Activated naive CD8-positive, alpha-beta T cell (primary cell): Measurements from ENCODE around the gene NTM.

ENCODE experiments used
- H3K27ac Mint-ChIP-seq: one replicate; pipeline ENCODE4 v1.8.0; 2021; ENCODE audit warnings: mixed read lengths
- H3K27me3 Mint-ChIP-seq: one replicate; pipeline ENCODE4 v1.8.0; 2021; ENCODE audit warnings: mixed read lengths
- H3K36me3 Mint-ChIP-seq: one replicate; pipeline ENCODE4 v1.8.0; 2021; ENCODE audit warnings: mixed read lengths
- H3K4me1 Mint-ChIP-seq: one replicate; pipeline ENCODE4 v1.8.0; 2021; ENCODE audit warnings: low read depth, mixed read lengths
- H3K4me3 Mint-ChIP-seq: one replicate; pipeline ENCODE4 v1.8.0; 2021; ENCODE audit warnings: mild to moderate bottlenecking, mixed read lengths
- H3K9me3 Mint-ChIP-seq: one replicate; pipeline ENCODE4 v1.8.0; 2021; ENCODE audit warnings: low read depth, mixed read lengths

Gene NTM

GRCh38 chr11:131841028-131841427, 470.6 kb downstream of the NTM start:
- no peak overlapping the region for H3K27ac Mint-ChIP-seq
- no peak overlapping the region for H3K4me3 Mint-ChIP-seq
- H3K36me3 Mint-ChIP-seq, result no peaks in the 10 kb centered on the region
- H3K9me3 Mint-ChIP-seq, result no peaks in the 10 kb centered on the region
- no peaks in the 10 kb centered on the region for H3K4me1 Mint-ChIP-seq
- peaks cover 1% of the 10 kb centered on the region for H3K27me3 Mint-ChIP-seq

GRCh38 chr11:131841925-131842635, 471.7 kb downstream of the NTM start:
- Mint-ChIP-seq H3K9me3 (no peaks in the 10 kb centered on the region), H3K4me3 (no peak overlapping the region), H3K36me3 (no peaks in the 10 kb centered on the region)

GRCh38 chr11:131845255-131845654, 474.8 kb downstream of the NTM start:
- no peak overlapping the region for H3K27ac Mint-ChIP-seq
- H3K4me3 Mint-ChIP-seq, result no peak overlapping the region
- H3K36me3 Mint-ChIP-seq, result no peaks in the 10 kb centered on the region
- H3K27me3 Mint-ChIP-seq, result peaks cover 2% of the 10 kb centered on the region
- H3K9me3 Mint-ChIP-seq, result no peaks in the 10 kb centered on the region
- no peaks in the 10 kb centered on the region for H3K4me1 Mint-ChIP-seq

More at GRCh38 chr11:131841925-131842635, 471.7 kb downstream of the NTM start:
- Mint-ChIP-seq H3K27ac (no peak overlapping the region), H3K27me3 (peaks cover 3% of the 10 kb centered on the region), H3K4me1 (no peaks in the 10 kb centered on the region)

GRCh38 chr11:131849485-131849884, 479.1 kb downstream of the NTM start:
- Mint-ChIP-seq H3K27me3 (peaks cover 2% of the 10 kb centered on the region), H3K4me1 (no peaks in the 10 kb centered on the region), H3K9me3 (no peaks in the 10 kb centered on the region), H3K4me3 (no peak overlapping the region), H3K27ac (no peak overlapping the region), H3K36me3 (no peaks in the 10 kb centered on the region)

GRCh38 chr11:131850507-131850906, 480.1 kb downstream of the NTM start:
- Mint-ChIP-seq H3K36me3 (no peaks in the 10 kb centered on the region), H3K9me3 (no peaks in the 10 kb centered on the region), H3K27ac (no peak overlapping the region), H3K4me3 (no peak overlapping the region), H3K27me3 (peaks cover 2% of the 10 kb centered on the region), H3K4me1 (no peaks in the 10 kb centered on the region)

- Mint-ChIP-seq H3K9me3 (no peaks in the 10 kb centered on the region), H3K4me3 (no peak overlapping the region), H3K4me1 (no peaks in the 10 kb centered on the region), H3K27ac (no peak overlapping the region), H3K27me3 (no peaks in the 10 kb centered on the region), H3K36me3 (no peaks in the 10 kb centered on the region)
Observed at GRCh38 chr11:131851964-131852755, 481.7 kb downstream of the NTM start.

- Mint-ChIP-seq H3K27ac (no peak overlapping the region), H3K4me3 (no peak overlapping the region), H3K4me1 (no peaks in the 10 kb centered on the region), H3K9me3 (no peaks in the 10 kb centered on the region), H3K36me3 (no peaks in the 10 kb centered on the region), H3K27me3 (no peaks in the 10 kb centered on the region)
Observed at GRCh38 chr11:131852757-131853156, 482.3 kb downstream of the NTM start.

- no peak overlapping the region for H3K27ac Mint-ChIP-seq
- H3K4me1 Mint-ChIP-seq, result no peaks in the 10 kb centered on the region
- H3K4me3 Mint-ChIP-seq, result no peak overlapping the region
Observed at GRCh38 chr11:131854391-131854790, 484.0 kb downstream of the NTM start.

GRCh38 chr11:131855320-131855719, 484.9 kb downstream of the NTM start:
- Mint-ChIP-seq H3K9me3 (no peaks in the 10 kb centered on the region), H3K4me1 (no peaks in the 10 kb centered on the region), H3K36me3 (no peaks in the 10 kb centered on the region), H3K4me3 (no peak overlapping the region), H3K27ac (no peak overlapping the region), H3K27me3 (no peaks in the 10 kb centered on the region)

More at GRCh38 chr11:131854391-131854790, 484.0 kb downstream of the NTM start:
- Mint-ChIP-seq H3K36me3 (no peaks in the 10 kb centered on the region), H3K27me3 (no peaks in the 10 kb centered on the region), H3K9me3 (no peaks in the 10 kb centered on the region)

- no peak overlapping the region for H3K27ac Mint-ChIP-seq
Observed at GRCh38 chr11:131857246-131857645, 486.8 kb downstream of the NTM start.

GRCh38 chr11:131858505-131858904, 488.1 kb downstream of the NTM start:
- no peaks in the 10 kb centered on the region for H3K27me3 Mint-ChIP-seq
- H3K4me1 Mint-ChIP-seq, result no peaks in the 10 kb centered on the region
- no peaks in the 10 kb centered on the region for H3K9me3 Mint-ChIP-seq
- no peak overlapping the region for H3K4me3 Mint-ChIP-seq
- H3K36me3 Mint-ChIP-seq, result no peaks in the 10 kb centered on the region
- no peak overlapping the region for H3K27ac Mint-ChIP-seq

More at GRCh38 chr11:131857246-131857645, 486.8 kb downstream of the NTM start:
- no peaks in the 10 kb centered on the region for H3K27me3 Mint-ChIP-seq
- no peaks in the 10 kb centered on the region for H3K4me1 Mint-ChIP-seq
- no peaks in the 10 kb centered on the region for H3K36me3 Mint-ChIP-seq
- H3K4me3 Mint-ChIP-seq, result no peak overlapping the region
- no peaks in the 10 kb centered on the region for H3K9me3 Mint-ChIP-seq

GRCh38 chr11:131859538-131860210, 489.3 kb downstream of the NTM start:
- H3K9me3 Mint-ChIP-seq, result no peaks in the 10 kb centered on the region
- H3K4me3 Mint-ChIP-seq, result no peak overlapping the region
- no peaks in the 10 kb centered on the region for H3K4me1 Mint-ChIP-seq
- no peak overlapping the region for H3K27ac Mint-ChIP-seq
- no peaks in the 10 kb centered on the region for H3K36me3 Mint-ChIP-seq
- H3K27me3 Mint-ChIP-seq, result no peaks in the 10 kb centered on the region

GRCh38 chr11:131864228-131864627, 493.8 kb downstream of the NTM start:
- H3K36me3 Mint-ChIP-seq, result no peaks in the 10 kb centered on the region
- H3K27ac Mint-ChIP-seq, result no peak overlapping the region
- no peaks in the 10 kb centered on the region for H3K9me3 Mint-ChIP-seq
- no peaks in the 10 kb centered on the region for H3K27me3 Mint-ChIP-seq
- no peaks in the 10 kb centered on the region for H3K4me1 Mint-ChIP-seq
- H3K4me3 Mint-ChIP-seq, result no peak overlapping the region

- H3K9me3 Mint-ChIP-seq, result no peaks in the 10 kb centered on the region
- H3K27ac Mint-ChIP-seq, result no peak overlapping the region
- no peaks in the 10 kb centered on the region for H3K27me3 Mint-ChIP-seq
- no peak overlapping the region for H3K4me3 Mint-ChIP-seq
- H3K4me1 Mint-ChIP-seq, result no peaks in the 10 kb centered on the region
- no peaks in the 10 kb centered on the region for H3K36me3 Mint-ChIP-seq
Observed at GRCh38 chr11:131865860-131866259, 495.4 kb downstream of the NTM start.
